Measurements from ENCODE around the gene RPS15. TPM values are rescaled to one million over a fixed set of nuclear protein-coding genes. Genes with fewer than 3 reads are reported as not detected.

The RPS15 gene
- total RNA-seq, 1 donor from 2014 or later, result 3,178 TPM

- no peaks in the 10 kb centered on the region for H3K27me3 ChIP-seq (ENCODE audit: control insufficient read depth, insufficient read depth, low read length)
Observed at GRCh38 chr19:1422360-1422759, 15.8 kb upstream of the RPS15 start.

GRCh38 chr19:1422943-1423342, 15.3 kb upstream of the RPS15 start:
- H3K4me3 ChIP-seq (ENCODE audit: low read depth, low read length), result no peak overlapping the region
- no peak for DNase-seq (ENCODE audit: low read depth)
- no peaks in the 10 kb centered on the region for H3K27me3 ChIP-seq (ENCODE audit: control insufficient read depth, insufficient read depth, low read length)
- H3K36me3 ChIP-seq (ENCODE audit: control insufficient read depth, insufficient read depth, low read length), result peaks cover 14% of the 10 kb centered on the region
- peak; percentile 7 for TF ChIP-seq CTCF (IDR thresholded peaks at IDR 0.05; ENCODE audit: insufficient read depth, low read length, poor library complexity, severe bottlenecking)

More at GRCh38 chr19:1422360-1422759, 15.8 kb upstream of the RPS15 start:
- Histone ChIP-seq H3K4me3 (ENCODE audit: low read depth, low read length) (no peak overlapping the region), H3K36me3 (ENCODE audit: control insufficient read depth, insufficient read depth, low read length) (peaks cover 17% of the 10 kb centered on the region)
- no peak for DNase-seq (ENCODE audit: low read depth)
- no peak for TF ChIP-seq CTCF (IDR thresholded peaks at IDR 0.05; ENCODE audit: insufficient read depth, low read length, poor library complexity, severe bottlenecking)

GRCh38 chr19:1423436-1424191, 14.6 kb upstream of the RPS15 start:
- H3K36me3 ChIP-seq (ENCODE audit: control insufficient read depth, insufficient read depth, low read length), result peaks cover 14% of the 10 kb centered on the region
- no peaks in the 10 kb centered on the region for H3K27me3 ChIP-seq (ENCODE audit: control insufficient read depth, insufficient read depth, low read length)
- no peak for DNase-seq (ENCODE audit: low read depth)
- H3K4me3 ChIP-seq (ENCODE audit: low read depth, low read length), result no peak overlapping the region
- no peak for TF ChIP-seq CTCF (IDR thresholded peaks at IDR 0.05; ENCODE audit: insufficient read depth, low read length, poor library complexity, severe bottlenecking)

GRCh38 chr19:1424192-1424955, 13.8 kb upstream of the RPS15 start:
- H3K4me3 ChIP-seq (ENCODE audit: low read depth, low read length), result no peak overlapping the region
- DNase-seq (ENCODE audit: low read depth), result no peak
- peaks cover 14% of the 10 kb centered on the region for H3K36me3 ChIP-seq (ENCODE audit: control insufficient read depth, insufficient read depth, low read length)
- TF ChIP-seq CTCF (IDR thresholded peaks at IDR 0.05; ENCODE audit: insufficient read depth, low read length, poor library complexity, severe bottlenecking), result no peak
- H3K27me3 ChIP-seq (ENCODE audit: control insufficient read depth, insufficient read depth, low read length), result no peaks in the 10 kb centered on the region

- DNase-seq (ENCODE audit: low read depth), result no peak
- Histone ChIP-seq H3K4me3 (ENCODE audit: low read depth, low read length) (no peak overlapping the region), H3K36me3 (ENCODE audit: control insufficient read depth, insufficient read depth, low read length) (peaks cover 17% of the 10 kb centered on the region), H3K27me3 (ENCODE audit: control insufficient read depth, insufficient read depth, low read length) (no peaks in the 10 kb centered on the region)
- TF ChIP-seq CTCF (IDR thresholded peaks at IDR 0.05; ENCODE audit: insufficient read depth, low read length, poor library complexity, severe bottlenecking), result no peak
Observed at GRCh38 chr19:1425102-1425837, 12.9 kb upstream of the RPS15 start.

Measured in kidney epithelial cell (primary cell).